Ishikawa (cell line): Measurements from ENCODE around the gene PTPRU.

Source experiments
- CEBPB ChIP-seq: IDR thresholded peaks from 2 replicates; pipeline ENCODE4 v1.6.1; 2012
- CREB1 ChIP-seq: IDR thresholded peaks from 2 replicates; pipeline ENCODE4 v1.6.1; 2012; ENCODE audit warnings: low read depth
- EP300 ChIP-seq: IDR thresholded peaks from 2 replicates; pipeline ENCODE4 v1.6.1; 2012; ENCODE audit warnings: borderline replicate concordance
- FOXM1 ChIP-seq: IDR thresholded peaks from 2 replicates; pipeline ENCODE4 v1.6.1; 2012; ENCODE audit warnings: low read depth, borderline replicate concordance
- NFIC ChIP-seq: IDR thresholded peaks from 2 replicates; pipeline ENCODE4 v1.6.1; 2012
- REST ChIP-seq: IDR thresholded peaks from 2 replicates; pipeline ENCODE4 v1.6.1; 2012; ENCODE audit warnings: low read depth, mild to moderate bottlenecking
- TCF12 ChIP-seq: IDR thresholded peaks from 2 replicates; pipeline ENCODE4 v1.6.1; 2012; ENCODE audit warnings: low read depth
- YY1 ChIP-seq: IDR thresholded peaks from 2 replicates; pipeline ENCODE4 v1.6.1; 2012; ENCODE audit warnings: low read depth

- no peak for TF ChIP-seq CREB1
- TF ChIP-seq NFIC, result no peak
- no peak for TF ChIP-seq REST
- TF ChIP-seq FOXM1, result no peak
- TF ChIP-seq CEBPB, result no peak
- TF ChIP-seq EP300, result no peak
- TF ChIP-seq YY1, result no peak
- TF ChIP-seq TCF12, result no peak
Observed at GRCh38 chr1:29365906-29366670, 129.8 kb downstream of the PTPRU start.
